HT1080 (cell line): ENCODE data around the gene RELL1. TPM values are rescaled to one million over a fixed set of nuclear protein-coding genes. Genes with fewer than 3 reads are reported as not detected.

Experiments used
- DNase-seq: peaks from one replicate; pipeline ENCODE4 v3.0.0-alpha.2; 2015; ENCODE audit warnings: low read depth
- polyA plus RNA-seq, 2 experiments: library from polyadenylated mRNA; depleted of rRNA; stranded (reverse); fragments of >200 nt; gene quantifications; 2 replicates each; pipeline ENCODE4 v1.2.3, GENCODE V29; 2015
- total RNA-seq: library from RNA; depleted of rRNA; stranded (reverse); fragments of >200 nt; shearing (Covaris generic); gene quantifications from 2 replicates; pipeline ENCODE4 v1.2.3, GENCODE V29; 2014; rRNA removed

RELL1 gene
- total RNA-seq: 36.5 and 50.6 TPM in 2 replicates
- polyA plus RNA-seq (2015; cell fraction: cytosol; rRNA removed): 15.3 and 18.4 TPM in 2 replicates
- 8.3 and 8.8 TPM in 2 replicates for polyA plus RNA-seq (2015; cell fraction: nucleus; rRNA removed)

GRCh38 chr4:37686373-37687193 is at the start of gene RELL1:
RELL1 (minus strand) TSS chr4:37686376; CDS start chr4:37686287, 89 bp downstream.
- DNase-seq: peak; percentile 100

GRCh38 chr4:37735578-37735977 is 49.4 kb upstream of the RELL1 start:
- no peak for DNase-seq

DNA sequence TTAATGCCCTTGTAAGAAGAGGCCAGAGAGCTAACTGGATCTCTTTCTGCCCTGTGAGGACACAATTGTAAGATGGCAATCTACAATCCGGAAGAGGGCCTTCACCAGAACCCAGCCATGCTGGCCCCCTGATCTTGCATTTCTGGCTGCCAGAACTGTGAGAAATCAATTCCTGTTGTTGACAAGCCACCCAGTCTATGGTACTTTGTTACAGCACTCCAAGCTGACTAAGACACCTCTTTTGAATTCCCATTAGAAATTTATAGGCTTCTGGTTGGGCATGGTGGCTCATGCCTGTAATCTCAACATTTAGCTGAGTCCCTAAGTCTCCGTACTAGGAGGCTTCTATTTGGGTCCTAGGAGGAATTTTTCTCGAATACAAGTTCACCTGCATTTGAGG is 48.8 kb upstream of the RELL1 start:
- DNase-seq: no peak

GRCh38 chr4:37733240-37733867 is 47.2 kb upstream of the RELL1 start:
- DNase-seq: no peak

GRCh38 chr4:37732526-37733186 is 46.5 kb upstream of the RELL1 start:
- no peak for DNase-seq

GRCh38 chr4:37729649-37730004 is 43.5 kb upstream of the RELL1 start:
- no peak for DNase-seq

DNA sequence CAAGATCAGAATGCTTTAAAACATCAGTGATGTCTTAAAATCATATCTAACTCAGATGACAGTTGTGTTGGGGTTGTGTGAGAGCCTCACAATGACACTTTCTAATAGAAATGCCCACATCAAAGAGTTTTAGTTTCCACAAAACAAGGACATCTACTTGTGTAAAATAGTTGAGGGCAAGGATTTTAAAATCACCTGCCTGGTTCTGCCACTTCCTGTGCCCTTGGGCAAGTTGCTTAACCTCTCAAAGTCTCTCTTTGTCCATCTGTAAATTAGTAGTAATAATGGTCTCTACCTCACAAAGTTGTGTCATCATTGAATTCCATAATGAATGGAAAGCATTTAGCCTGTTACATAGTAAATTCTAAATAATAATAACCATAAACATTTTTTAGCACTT is 41.9 kb upstream of the RELL1 start:
- DNase-seq: no peak

GRCh38 chr4:37727635-37728034 is 41.5 kb upstream of the RELL1 start:
- DNase-seq: no peak

- DNase-seq: no peak
Observed at GRCh38 chr4:37726666-37727065, 40.5 kb upstream of the RELL1 start.

DNA sequence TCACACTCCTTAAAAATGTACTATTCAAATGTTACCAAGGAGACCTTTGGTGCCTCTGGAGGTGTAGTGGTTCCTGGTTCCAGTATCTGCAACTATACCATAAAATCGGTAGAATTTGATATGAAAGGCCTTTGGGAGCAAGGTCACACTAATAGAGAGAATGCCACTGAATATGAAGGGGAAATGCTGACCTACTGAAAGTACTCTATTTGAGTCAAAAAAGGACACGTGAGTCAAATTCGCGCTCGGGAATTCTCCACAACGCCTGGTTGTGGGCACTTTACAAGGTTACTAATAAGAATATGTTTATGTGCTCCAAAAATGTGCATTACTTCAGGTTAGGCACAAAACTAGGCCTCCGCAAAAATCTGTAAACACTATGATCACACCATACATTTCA is 39.5 kb upstream of the RELL1 start:
- no peak for DNase-seq

GRCh38 chr4:37723067-37723466 is 36.9 kb upstream of the RELL1 start:
- DNase-seq: no peak

GRCh38 chr4:37721995-37722638 is 35.9 kb upstream of the RELL1 start:
- no peak for DNase-seq

DNA sequence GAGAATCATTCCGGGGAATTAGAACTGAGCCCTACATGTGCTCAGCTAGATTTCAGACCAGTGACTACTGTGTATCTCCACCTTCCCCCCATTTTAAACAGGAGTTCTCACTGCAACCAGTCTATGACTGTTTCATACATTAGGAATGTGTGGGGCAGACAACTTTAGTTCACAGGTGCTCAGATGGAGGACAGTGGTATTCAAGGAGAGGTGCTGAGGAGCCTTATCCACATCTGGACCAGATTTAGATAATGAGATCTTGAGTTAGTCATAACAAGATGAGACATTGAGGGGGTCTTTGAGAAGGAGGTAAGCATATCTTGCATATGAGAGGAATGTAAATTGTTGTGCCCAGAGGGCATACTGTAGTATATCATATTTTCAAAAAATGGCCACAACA is 32.8 kb upstream of the RELL1 start:
- no peak for DNase-seq

DNA sequence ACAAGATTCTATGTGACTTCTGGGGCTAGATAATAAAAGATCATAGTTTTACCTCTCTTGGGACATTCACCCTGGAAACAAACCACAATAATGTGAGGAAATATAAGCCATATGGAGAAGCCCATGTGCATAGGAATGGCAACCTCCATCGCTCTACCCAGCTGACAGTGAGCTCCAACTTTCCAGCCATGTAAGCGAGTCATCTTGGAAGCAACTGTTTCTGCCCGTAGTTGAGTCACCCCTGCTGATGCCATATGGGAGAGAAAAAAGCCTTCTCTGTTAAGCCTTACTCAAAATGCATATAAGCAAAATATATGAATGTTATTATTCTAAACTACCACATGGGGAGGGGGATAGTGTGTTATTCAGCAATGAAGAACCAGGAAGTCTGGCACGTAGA is 31.4 kb upstream of the RELL1 start:
- DNase-seq: peak; percentile 72

DNA sequence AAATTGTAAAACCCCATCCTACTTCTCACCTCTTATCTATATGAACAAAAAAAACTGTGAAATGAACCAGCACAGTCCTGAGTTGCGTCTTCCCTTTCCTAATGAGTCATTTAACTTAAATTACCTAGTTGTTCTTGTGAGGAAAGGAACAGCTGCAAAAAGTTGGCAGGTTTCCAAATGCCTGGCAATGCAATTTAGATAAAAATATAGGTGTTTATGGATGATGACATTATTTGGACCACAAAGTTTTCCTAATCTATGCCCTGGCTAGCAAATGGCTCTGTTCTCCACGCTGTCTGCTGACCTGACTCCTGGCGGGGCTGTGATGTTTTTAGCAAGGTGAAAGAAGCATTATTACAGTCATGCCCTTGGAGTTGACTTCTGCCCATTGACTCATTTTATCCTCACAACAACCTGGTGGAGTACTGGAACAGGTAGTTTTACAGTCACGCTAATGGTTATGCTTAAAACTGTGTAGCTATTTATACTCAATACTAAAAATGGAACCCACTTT is 29.8 kb upstream of the RELL1 start:
- DNase-seq: peak; percentile 54

GRCh38 chr4:37710491-37710890 is 24.3 kb upstream of the RELL1 start:
- DNase-seq: no peak

DNA sequence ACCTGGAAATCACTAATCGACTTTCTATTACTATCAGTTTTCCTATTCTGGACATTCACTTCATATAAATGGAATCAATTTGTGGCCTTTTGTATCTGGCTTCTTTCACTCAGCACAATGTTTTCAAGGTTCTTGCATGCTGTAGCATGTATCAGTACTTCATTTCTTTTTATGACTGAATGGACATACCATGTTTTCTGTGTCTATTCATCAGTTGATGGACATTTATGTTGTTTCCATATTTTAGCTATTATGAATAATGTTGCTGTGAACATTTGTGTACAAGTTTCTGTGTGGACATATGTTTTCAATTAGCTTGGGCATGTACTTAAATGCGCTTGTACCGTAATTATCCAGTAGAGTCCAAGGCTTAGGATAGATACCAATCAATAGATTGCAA is 19.9 kb upstream of the RELL1 start:
- DNase-seq: no peak

DNA sequence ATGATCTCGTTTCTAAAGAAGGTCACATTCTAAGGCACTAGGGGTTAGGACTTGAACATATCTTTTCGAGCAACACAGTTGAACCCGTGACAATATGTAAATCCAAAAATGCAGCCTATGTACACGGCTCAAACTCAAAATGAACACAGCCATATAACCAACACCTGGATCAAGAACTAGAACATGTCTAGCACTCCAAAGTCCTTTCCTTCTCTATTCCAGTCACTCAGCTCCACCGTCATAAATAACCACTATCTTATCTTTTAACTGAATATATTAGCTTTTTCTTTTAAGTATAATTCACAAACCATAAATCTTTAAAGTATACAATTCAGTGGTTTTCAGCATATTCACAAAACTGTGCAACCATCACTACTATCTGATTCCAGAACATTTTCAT is 19.4 kb upstream of the RELL1 start:
- no peak for DNase-seq

GRCh38 chr4:37699868-37700481 is 13.8 kb upstream of the RELL1 start:
- no peak for DNase-seq

DNA sequence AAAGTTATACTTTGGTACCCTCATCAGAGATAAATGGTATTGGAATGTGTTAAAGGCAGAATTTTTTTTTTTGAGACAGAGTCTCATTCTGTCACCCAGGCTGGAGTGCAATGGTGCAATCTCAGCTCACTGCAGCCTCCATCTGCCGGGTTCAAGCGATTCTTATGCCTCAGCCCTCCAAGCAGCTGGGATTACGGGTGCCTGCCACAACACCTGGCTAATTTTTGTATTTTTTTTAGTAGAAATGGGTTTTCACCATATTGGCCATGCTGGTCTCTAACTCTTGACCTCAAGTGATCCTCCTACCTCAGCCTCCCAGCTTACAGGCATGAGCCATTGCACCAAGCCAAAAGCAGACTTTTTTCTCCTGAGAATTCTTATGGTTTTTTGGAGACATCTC is 11.4 kb upstream of the RELL1 start:
- no peak for DNase-seq
